ENCODE results near the gene TNFAIP2.

- TF ChIP-seq EZH2phosphoT487 (IDR thresholded peaks at IDR 0.05; ENCODE audit: insufficient read depth, low read depth) (no peak), EZH2 (IDR thresholded peaks at IDR 0.05; ENCODE audit: insufficient read depth, poor library complexity, severe bottlenecking) (no peak)
Measured at GRCh38 chr14:103179094-103179493, 55.8 kb downstream of the TNFAIP2 start.

All from GM23248 (cell line).